Neutrophil (primary cell): ENCODE results near the gene DNAI1.

Experiments
- H3K27ac ChIP-seq: fragments of 200-600 bp; sonication (generic); 2 replicates; pipeline ENCODE4 v1.5.1; 2016; ENCODE audit warnings: mild to moderate bottlenecking, moderate library complexity
- H3K27me3 ChIP-seq: fragments of 200-600 bp; sonication (generic); 2 replicates; pipeline ENCODE4 v1.6.0; 2016; ENCODE audit warnings: mild to moderate bottlenecking
- H3K36me3 ChIP-seq: fragments of 200-600 bp; sonication (generic); 2 replicates; pipeline ENCODE4 v1.5.1; 2017
- H3K4me1 ChIP-seq, 2 experiments: fragments of 200-600 bp in 1 of 2; sonication (generic) in 1 of 2; 1 replicate in 1 of 2; 2 replicates in 1 of 2; pipeline versions ENCODE4 v1.5.1 to v1.6.1; 2013 to 2016; ENCODE audit warnings: low read depth in 1 of 2, low read length in 1 of 2, mild to moderate bottlenecking in 1 of 2, moderate library complexity in 1 of 2; ENCODE audit not compliant: control insufficient read depth in 1 of 2, insufficient read depth in 1 of 2
- H3K4me3 ChIP-seq, 2 experiments: fragments of 200-600 bp in 1 of 2; sonication (generic) in 1 of 2; 1 replicate in 1 of 2; 2 replicates in 1 of 2; pipeline ENCODE4 v1.5.1; 2013 to 2016; ENCODE audit warnings: low read depth in 1 of 2, low read length in 1 of 2, mild to moderate bottlenecking in 1 of 2, moderate library complexity in 1 of 2
- H3K9me3 ChIP-seq: fragments of 200-600 bp; sonication (generic); 2 replicates; pipeline ENCODE4 v1.5.1; 2016
- TF ChIP-seq, protein P1 (sequence below): fragments of 200-600 bp; sonication (generic); IDR thresholded peaks from 2 replicates; pipeline ENCODE4 v1.5.1; 2016; ENCODE audit warnings: antibody characterized with exemption

Gene DNAI1

DNA sequence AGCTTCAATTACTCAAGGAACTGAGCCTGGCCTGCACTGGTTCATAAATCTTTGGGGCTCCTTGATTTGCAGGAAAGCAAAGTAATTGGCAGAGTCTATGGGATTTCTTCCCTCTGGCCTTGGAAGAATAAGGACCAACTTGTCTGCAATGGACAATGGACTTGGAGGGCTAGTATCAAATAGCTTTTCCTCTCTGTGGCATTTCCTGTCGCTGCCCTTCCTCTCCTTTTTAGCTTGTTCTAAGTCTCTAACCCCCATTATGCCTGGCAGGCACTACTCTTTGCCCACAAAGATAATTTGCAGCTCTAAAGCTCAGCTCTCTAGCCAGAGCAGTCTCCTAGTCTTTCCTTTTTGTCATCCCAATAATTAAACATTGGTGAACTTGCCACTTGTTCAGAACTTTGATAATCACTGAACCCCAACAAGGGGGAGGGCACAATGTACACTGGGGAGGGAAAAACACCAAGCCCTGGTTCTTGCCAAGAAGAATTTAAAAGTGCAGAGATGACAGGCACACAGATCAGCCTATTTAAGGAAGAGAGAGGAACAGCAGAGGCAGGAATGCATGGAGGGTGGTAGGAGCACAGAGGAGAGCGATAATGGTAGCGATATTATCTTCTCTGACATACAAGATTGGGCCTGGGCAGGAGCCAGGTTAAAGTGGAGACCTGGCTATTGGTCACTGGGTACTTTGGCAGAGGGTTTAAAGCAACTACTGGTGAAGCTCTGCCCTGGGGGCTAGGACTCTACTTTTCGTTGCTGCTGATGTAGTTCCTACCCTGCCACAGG lies 38.7 kb upstream of the DNAI1 start:
- H3K9me3 ChIP-seq, result no peaks in the 10 kb centered on the region
- no peaks in the 10 kb centered on the region for H3K27me3 ChIP-seq
- H3K36me3 ChIP-seq, result no peaks in the 10 kb centered on the region
- no peaks in the 10 kb centered on the region for H3K4me1 ChIP-seq
- H3K27ac ChIP-seq, result no peak overlapping the region
- TF ChIP-seq, protein P1, sequence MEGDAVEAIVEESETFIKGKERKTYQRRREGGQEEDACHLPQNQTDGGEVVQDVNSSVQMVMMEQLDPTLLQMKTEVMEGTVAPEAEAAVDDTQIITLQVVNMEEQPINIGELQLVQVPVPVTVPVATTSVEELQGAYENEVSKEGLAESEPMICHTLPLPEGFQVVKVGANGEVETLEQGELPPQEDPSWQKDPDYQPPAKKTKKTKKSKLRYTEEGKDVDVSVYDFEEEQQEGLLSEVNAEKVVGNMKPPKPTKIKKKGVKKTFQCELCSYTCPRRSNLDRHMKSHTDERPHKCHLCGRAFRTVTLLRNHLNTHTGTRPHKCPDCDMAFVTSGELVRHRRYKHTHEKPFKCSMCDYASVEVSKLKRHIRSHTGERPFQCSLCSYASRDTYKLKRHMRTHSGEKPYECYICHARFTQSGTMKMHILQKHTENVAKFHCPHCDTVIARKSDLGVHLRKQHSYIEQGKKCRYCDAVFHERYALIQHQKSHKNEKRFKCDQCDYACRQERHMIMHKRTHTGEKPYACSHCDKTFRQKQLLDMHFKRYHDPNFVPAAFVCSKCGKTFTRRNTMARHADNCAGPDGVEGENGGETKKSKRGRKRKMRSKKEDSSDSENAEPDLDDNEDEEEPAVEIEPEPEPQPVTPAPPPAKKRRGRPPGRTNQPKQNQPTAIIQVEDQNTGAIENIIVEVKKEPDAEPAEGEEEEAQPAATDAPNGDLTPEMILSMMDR, result no peak
- H3K4me3 ChIP-seq, result no peak overlapping the region

DNA sequence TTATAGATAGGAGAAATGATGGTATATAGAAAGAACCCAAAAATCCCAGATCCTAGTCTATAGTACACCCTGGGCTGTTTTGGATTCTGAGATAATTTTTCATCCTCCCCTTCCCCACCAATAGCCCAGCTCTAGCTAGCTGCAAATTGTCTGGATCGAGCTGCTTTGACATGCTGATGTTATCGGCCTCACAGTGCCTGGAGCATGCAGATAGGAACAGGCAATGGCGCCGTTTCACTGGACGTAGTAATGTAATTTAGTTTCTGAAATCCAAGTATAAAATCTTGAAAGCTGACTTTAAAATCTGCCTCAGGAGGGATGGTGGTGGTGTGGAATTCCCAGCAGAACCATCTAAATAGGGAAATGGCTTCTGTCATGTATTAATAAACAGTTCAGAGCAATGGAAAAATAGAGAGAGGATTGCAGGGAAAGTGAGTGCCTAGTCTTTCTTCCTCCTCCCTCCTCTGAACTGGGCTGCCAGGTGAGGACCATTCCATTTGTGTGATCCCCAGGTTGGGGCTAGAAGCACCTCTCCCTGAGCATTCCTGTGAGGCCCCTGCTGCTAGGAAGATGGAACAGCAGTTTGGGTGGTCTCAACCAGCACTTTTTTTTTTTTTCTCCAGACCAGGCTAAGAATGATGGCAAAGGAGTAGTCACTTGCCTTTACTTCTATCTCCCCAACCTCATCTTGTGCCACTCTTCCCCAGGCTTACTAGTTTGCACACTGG lies 32.1 kb upstream of the DNAI1 start:
- Histone ChIP-seq H3K27ac (no peak overlapping the region), H3K36me3 (no peaks in the 10 kb centered on the region), H3K27me3 (no peaks in the 10 kb centered on the region), H3K4me1 (no peaks in the 10 kb centered on the region), H3K9me3 (no peaks in the 10 kb centered on the region), H3K4me3 (no peak overlapping the region)
- TF ChIP-seq, protein P1, result no peak

DNA sequence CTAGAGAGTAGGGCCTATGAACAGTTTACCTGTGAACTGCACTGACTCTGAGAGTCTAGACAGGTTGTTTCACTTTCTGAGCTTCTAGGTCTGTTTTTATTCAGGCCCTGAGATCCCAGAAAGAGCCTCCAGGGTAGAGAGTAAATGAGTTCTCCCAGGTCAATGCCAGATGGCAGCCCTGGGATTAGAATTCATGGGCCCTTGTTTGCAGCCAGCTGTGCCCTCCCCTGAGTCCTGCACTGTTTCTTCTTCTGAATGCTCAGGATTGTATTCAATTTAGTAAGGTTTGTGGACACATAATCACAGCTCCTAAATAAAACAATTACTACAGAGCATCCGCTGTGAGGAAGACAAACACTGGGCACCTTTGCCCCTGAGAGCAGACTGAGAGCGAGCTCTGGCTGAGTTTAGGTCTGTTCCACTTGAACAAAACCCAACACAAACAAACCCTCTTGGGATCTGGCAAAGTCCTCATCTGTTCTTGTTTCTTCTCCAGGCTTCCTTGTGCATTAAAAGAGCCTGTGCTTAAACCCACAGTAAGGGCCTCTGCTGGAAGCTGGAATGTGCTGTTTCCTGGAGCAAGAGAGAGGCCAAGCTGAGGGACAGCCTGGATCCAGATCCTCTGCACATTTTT lies 30.2 kb upstream of the DNAI1 start:
- Histone ChIP-seq H3K9me3 (no peaks in the 10 kb centered on the region), H3K4me3 (no peak overlapping the region), H3K27me3 (no peaks in the 10 kb centered on the region), H3K27ac (no peak overlapping the region), H3K36me3 (no peaks in the 10 kb centered on the region), H3K4me1 (no peaks in the 10 kb centered on the region)
- TF ChIP-seq, protein P1, result no peak

DNA sequence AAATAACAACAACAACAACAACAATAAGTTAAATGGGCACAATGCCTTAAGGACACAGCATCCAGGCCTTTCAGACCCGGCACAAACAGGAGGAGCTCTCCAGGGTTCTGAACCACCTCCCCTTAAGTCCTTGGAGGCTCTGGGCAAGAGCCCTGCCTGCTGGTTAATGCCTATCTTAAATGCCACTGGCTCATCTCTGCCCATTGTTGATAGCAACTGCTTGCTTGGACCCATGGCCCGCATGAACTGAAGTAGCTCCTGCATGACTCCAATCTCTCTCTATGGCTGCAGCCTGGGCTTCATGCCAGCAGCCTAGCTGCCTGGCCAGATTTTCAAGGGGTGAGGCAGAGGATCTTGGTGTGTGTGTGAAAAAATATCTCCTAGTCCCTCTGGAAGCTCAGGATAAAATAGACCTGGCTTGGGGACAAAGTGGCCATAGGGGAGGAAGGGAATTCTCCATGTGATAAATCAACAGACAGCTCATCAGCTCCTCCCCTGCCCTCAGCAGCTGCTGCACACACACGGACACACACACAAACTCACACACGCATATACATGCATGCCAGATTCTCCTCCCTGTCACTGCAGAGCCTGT lies 27.7 kb upstream of the DNAI1 start:
- TF ChIP-seq, protein P1, result no peak
- H3K4me3 ChIP-seq, result no peak overlapping the region

DNA sequence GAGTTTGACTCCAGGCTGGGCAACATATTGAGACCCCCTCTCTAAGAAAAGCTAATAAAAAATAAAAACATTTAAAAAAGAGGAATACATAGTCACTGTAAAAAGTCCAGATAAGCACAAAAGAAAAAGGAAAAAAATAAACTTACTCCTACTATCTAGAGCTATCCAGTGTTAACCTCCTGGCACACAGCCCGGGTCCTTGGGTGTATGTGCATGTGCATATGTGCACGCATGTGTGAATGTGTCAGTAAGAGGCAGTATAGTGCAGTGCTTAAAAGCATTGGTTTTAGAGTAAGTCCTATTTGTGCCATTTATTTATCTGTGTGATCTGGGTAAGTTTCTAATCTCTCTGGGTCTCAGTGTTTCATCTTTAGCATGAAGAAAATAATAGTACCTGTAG lies 26.9 kb upstream of the DNAI1 start:
- H3K4me1 ChIP-seq, result no peaks in the 10 kb centered on the region
- H3K9me3 ChIP-seq, result no peaks in the 10 kb centered on the region
- H3K4me3 ChIP-seq, result no peak overlapping the region
- TF ChIP-seq, protein P1, result no peak
- H3K27me3 ChIP-seq, result no peaks in the 10 kb centered on the region
- no peaks in the 10 kb centered on the region for H3K36me3 ChIP-seq
- no peak overlapping the region for H3K27ac ChIP-seq

More for the DNA sequence above, 27.7 kb upstream of the DNAI1 start:
- Histone ChIP-seq H3K27me3 (no peaks in the 10 kb centered on the region), H3K27ac (no peak overlapping the region), H3K36me3 (no peaks in the 10 kb centered on the region), H3K4me1 (no peaks in the 10 kb centered on the region), H3K9me3 (no peaks in the 10 kb centered on the region)
